Thoracic aorta (tissue), 2 donors: Measurements from ENCODE around the gene DAP3. TPM values are rescaled to one million over a fixed set of nuclear protein-coding genes. Genes with fewer than 3 reads are reported as not detected.
"Not testable (repeated sequence)": the region's sequence is repeated elsewhere in the genome, so short reads cannot be mapped to it uniquely, and the experiment has no call there.

ENCODE experiments used
- ATAC-seq: fragments of 150-250 bp; one replicate; pipeline ENCODE4 v1.8.0; 2017; ENCODE audit warnings: low read depth; ENCODE audit not compliant: insufficient number of reproducible peaks, low FRiP score
- DNase-seq: peaks from one replicate; pipeline ENCODE4 v3.0.0-alpha.2; 2020; ENCODE audit warnings: low spot score
- H3K27ac ChIP-seq, 2 donors: fragments of 200-600 bp; sonication (generic); 1 replicate in 1 of 2; 2 replicates in 1 of 2; pipeline ENCODE4 v1.5.1; 2016; ENCODE audit warnings: mild to moderate bottlenecking in 2 of 2, moderate library complexity in 2 of 2
- H3K27me3 ChIP-seq: fragments of 200-600 bp; sonication (generic); replicated peaks from 2 replicates; pipeline ENCODE4 v1.6.0; 2016; ENCODE audit warnings: mild to moderate bottlenecking; ENCODE audit not compliant: insufficient read depth
- H3K36me3 ChIP-seq: fragments of 200-600 bp; sonication (generic); one replicate; pipeline ENCODE4 v1.5.1; 2016
- H3K4me1 ChIP-seq, 2 donors: fragments of 200-600 bp; sonication (generic); 1 replicate in 1 of 2; 2 replicates in 1 of 2; pipeline versions ENCODE4 v1.5.1 to v1.6.0; 2016; ENCODE audit warnings: low read depth in 2 of 2, mild to moderate bottlenecking in 1 of 2; ENCODE audit not compliant: control insufficient read depth in 1 of 2
- H3K4me3 ChIP-seq: fragments of 200-600 bp; sonication (generic); 2 replicates; pipeline ENCODE4 v1.5.1; 2016; ENCODE audit warnings: mild to moderate bottlenecking
- H3K9me3 ChIP-seq: fragments of 200-600 bp; sonication (generic); 2 replicates; pipeline ENCODE4 v1.5.1; 2016
- total RNA-seq, 2 donors: library from RNA; depleted of rRNA; stranded (reverse); fragments of >200 nt; gene quantifications; one replicate each; pipeline versions ENCODE4 v1.1.0 to v1.2.3, GENCODE V29; 2016
- TF ChIP-seq, protein P1 (sequence below): fragments of 200-600 bp; sonication (generic); IDR thresholded peaks from one replicate; pipeline ENCODE4 v1.5.1; 2019; ENCODE audit warnings: antibody characterized with exemption

DAP3 gene
- 100 to 1,000 TPM in 1 of 2 donors, 10 to 100 TPM in 1; 56.5 to 113 TPM for total RNA-seq

DNA sequence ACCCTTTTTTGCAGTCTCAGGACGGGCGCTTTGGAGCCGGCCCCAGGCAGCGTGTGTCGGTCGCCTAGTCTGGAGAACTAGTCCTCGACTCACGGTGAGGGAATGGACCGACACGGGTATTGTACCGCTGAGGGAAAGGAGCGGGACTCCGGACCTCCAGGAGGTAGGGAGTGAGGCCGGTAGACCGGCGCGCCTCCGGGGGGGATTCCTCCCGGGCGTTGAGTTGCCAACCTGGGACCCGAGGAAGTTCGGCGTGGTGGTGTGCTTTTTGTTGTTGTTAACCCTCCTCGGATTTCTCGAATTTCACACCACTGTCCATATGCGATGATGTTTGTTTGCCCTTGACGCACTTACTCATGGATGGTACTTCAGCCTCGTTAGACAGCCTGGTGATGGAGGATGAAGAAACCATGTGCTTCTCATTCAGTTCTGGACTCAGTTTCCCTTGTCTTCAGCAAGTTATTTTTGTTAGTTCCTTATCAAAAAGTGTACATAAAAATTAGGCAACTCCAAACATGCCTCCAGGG, at the start of gene DAP3:
DAP3 (plus strand) TSS at position 11 of the 527 bp plus-strand sequence. CDS start 20,689 bp downstream, outside the sequence.
- Histone ChIP-seq H3K27ac (peak within 1 kb of the TSS; percentile 97 to 99), H3K4me1 (peaks cover 21 to 40% of the 10 kb centered on the region in 2 donors), H3K4me3 (peak within 1 kb of the TSS; percentile 92)
- DNase-seq, result peak; percentile 27
- not testable (repeated sequence) for ATAC-seq, H3K27me3 ChIP-seq, H3K36me3 ChIP-seq, H3K9me3 ChIP-seq

DNA sequence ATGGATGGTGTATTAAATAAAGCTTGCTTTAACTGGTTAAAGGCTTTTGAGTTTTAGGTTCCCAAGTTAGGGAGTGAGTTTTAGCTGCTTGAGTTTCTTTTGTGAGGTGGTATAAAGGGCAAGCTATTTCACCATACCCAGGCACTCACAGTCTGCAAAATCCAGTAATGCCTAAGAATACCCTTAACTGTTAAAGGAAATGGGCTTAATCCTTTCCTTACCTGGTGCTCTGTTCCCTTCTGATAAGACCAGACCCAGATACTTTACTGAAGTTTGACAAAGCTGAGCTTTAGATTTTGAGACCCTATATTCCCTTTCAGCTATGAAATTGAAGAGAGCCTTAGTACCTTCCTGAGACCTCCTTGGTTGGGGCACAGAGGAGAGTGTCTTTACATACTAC, 48.5 kb upstream of the DAP3 start:
- no peaks in the 10 kb centered on the region for H3K36me3 ChIP-seq
- peaks cover 5% of the 10 kb centered on the region for H3K9me3 ChIP-seq
- ATAC-seq (no peak), DNase-seq (no peak)
- H3K4me3 ChIP-seq, result no peak overlapping the region
- H3K4me1 ChIP-seq, result peaks cover 1 to 11% of the 10 kb centered on the region in 2 donors
- no peaks in the 10 kb centered on the region for H3K27me3 ChIP-seq
- TF ChIP-seq, protein P1, sequence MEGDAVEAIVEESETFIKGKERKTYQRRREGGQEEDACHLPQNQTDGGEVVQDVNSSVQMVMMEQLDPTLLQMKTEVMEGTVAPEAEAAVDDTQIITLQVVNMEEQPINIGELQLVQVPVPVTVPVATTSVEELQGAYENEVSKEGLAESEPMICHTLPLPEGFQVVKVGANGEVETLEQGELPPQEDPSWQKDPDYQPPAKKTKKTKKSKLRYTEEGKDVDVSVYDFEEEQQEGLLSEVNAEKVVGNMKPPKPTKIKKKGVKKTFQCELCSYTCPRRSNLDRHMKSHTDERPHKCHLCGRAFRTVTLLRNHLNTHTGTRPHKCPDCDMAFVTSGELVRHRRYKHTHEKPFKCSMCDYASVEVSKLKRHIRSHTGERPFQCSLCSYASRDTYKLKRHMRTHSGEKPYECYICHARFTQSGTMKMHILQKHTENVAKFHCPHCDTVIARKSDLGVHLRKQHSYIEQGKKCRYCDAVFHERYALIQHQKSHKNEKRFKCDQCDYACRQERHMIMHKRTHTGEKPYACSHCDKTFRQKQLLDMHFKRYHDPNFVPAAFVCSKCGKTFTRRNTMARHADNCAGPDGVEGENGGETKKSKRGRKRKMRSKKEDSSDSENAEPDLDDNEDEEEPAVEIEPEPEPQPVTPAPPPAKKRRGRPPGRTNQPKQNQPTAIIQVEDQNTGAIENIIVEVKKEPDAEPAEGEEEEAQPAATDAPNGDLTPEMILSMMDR, result no peak
- no peak overlapping the region for H3K27ac ChIP-seq

DNA sequence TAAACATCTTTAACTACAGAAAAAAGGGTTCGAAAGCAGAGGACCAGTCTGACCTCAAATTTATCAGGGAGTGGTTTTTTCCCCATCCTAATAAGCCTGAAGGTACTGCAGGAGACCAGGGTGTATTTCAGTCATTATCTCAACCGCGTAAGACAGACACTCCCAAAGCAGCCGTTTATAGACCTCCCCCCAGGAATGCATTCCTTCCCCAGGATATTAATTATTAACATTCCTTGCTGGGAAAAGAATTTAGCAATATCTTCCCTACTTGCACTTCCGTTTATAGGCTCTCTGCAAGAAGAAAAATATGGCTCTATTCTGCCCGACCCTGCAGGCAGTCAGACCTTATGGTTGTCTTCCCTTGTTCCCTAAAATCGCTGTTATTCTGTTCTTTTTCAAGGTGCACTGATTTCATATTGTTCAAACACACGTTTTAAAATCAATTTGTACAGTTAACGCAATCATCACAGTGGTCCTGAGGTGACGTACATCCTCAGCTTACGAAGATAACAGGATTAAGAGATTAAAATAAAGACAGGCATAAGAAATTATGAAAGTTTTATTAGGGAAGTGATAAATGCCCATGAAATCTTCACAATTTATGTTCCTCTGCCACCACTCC, 46.2 kb upstream of the DAP3 start:
- H3K27me3 ChIP-seq, H3K9me3 ChIP-seq, H3K27ac ChIP-seq, H3K4me3 ChIP-seq, H3K36me3 ChIP-seq, ATAC-seq, DNase-seq: not testable (repeated sequence)
- H3K4me1 ChIP-seq, result peaks cover 11 to 29% of the 10 kb centered on the region in 2 donors

DNA sequence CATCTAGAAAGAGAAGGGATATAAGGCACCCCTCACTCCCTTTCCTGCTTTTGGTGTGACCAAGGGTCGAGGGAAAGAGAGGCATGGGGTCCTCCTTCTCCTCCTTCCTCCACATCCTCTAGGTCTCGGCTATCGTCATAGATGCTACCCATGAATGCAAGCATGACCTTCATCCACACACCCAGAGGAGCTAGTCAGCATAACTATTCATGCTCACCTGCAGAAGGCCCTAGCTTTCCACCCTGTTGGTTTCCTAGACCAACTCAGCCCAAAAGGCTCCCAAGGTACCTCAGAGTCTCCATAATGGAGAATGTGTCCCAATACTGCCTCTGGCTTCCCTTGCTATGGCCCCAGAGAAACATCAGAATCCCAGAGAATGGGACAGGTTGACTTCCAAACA, 45.7 kb upstream of the DAP3 start:
- Histone ChIP-seq H3K9me3 (peaks cover 5% of the 10 kb centered on the region), H3K36me3 (no peaks in the 10 kb centered on the region), H3K4me1 (peaks cover 11 to 35% of the 10 kb centered on the region in 2 donors), H3K27ac (no peak overlapping the region), H3K27me3 (no peaks in the 10 kb centered on the region), H3K4me3 (no peak overlapping the region)
- DNase-seq (no peak), ATAC-seq (no peak)
- TF ChIP-seq, protein P1, result no peak

DNA sequence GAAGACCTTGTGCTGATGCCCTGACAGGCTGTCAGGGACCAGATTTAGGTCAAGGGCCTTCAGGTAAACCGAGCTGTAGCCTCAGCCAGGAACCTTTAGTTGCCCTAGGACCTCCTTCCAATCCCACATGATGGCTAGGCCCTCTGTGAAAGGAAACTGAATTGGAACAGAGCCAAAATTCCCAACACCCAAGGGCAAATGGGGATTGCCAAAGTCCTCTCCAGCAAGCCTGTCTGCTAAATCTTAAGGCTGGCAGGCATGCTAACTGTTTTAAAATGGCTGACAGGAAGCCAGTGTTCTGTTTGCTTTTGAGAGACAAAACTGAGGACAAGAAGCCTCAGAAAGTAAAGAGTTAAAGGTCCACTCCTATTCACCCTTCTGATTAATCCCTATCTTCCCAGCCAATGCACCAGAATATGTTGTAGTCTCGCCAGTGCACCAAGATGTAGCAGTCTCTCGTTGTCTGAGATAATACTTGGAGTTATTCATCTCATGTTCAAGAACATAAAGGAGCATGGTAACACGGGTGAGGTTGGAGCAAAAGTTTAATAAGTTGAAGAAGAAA, 43.8 kb upstream of the DAP3 start:
- H3K4me1 ChIP-seq, result peaks cover 11 to 43% of the 10 kb centered on the region in 2 donors
- TF ChIP-seq, protein P1, result no peak
- peaks cover 5% of the 10 kb centered on the region for H3K9me3 ChIP-seq
- H3K27me3 ChIP-seq, result no peaks in the 10 kb centered on the region
- H3K27ac ChIP-seq, result peak overlapping the region; percentile 61 to 73
- DNase-seq (no peak), ATAC-seq (no peak)
- peak overlapping the region; percentile 43 for H3K4me3 ChIP-seq
- H3K36me3 ChIP-seq, result no peaks in the 10 kb centered on the region

DNA sequence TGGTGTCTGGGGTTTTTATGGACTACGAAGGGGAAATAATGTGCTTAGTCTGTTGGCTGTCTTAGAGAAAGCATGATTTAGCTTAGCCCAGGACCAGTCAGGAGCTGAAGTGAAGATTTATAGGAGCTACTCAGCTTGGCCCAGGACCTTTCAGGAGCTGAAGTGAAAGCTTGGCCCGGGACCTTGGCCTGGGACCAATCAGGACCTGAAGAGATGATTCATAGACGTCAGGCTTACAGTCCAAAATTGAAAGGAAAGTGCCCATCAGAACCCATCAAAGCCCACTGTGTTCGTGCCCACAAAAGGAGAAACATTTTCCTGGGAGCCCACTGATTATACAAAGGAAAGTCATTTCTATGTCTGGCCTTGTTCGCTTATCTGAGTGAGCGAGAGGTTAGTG, 43.2 kb upstream of the DAP3 start:
- Histone ChIP-seq H3K36me3 (no peaks in the 10 kb centered on the region), H3K9me3 (peaks cover 5% of the 10 kb centered on the region), H3K4me1 (peaks cover 11 to 45% of the 10 kb centered on the region in 2 donors), H3K27me3 (no peaks in the 10 kb centered on the region), H3K27ac (peak overlapping the region; percentile 61 to 73), H3K4me3 (peak overlapping the region; percentile 43)
- ATAC-seq, result peak; percentile 17
- no peak for DNase-seq
- TF ChIP-seq, protein P1, result no peak
